Trophoblast cell (in vitro differentiated cells and primary cell): ENCODE results near the gene POU2AF2.

Experiments
- DNase-seq, 2 donors: peaks; one replicate each; pipeline ENCODE4 v3.0.0-alpha.2; 2016
- H2AFZ ChIP-seq: 2 replicates; pipeline ENCODE4 v1.6.1; 2013; ENCODE audit warnings: low read length, moderate library complexity, mild to moderate bottlenecking; ENCODE audit not compliant: insufficient read depth, poor library complexity
- H2AK5ac ChIP-seq: 2 replicates; pipeline ENCODE4 v1.6.1; 2013; ENCODE audit warnings: mild to moderate bottlenecking, low read length
- H2BK120ac ChIP-seq: 2 replicates; pipeline ENCODE4 v1.6.1; 2013; ENCODE audit warnings: low read length, mild to moderate bottlenecking, moderate library complexity; ENCODE audit not compliant: insufficient read depth, poor library complexity
- H2BK12ac ChIP-seq: 2 replicates; pipeline ENCODE4 v1.6.1; 2013; ENCODE audit warnings: mild to moderate bottlenecking, low read length, moderate library complexity
- H2BK5ac ChIP-seq: 2 replicates; pipeline ENCODE4 v1.6.1; 2013; ENCODE audit warnings: low read length, low read depth, moderate library complexity, mild to moderate bottlenecking; ENCODE audit not compliant: poor library complexity
- H3K14ac ChIP-seq: 2 replicates; pipeline ENCODE4 v1.6.1; 2013; ENCODE audit warnings: mild to moderate bottlenecking, low read length
- H3K18ac ChIP-seq: 2 replicates; pipeline ENCODE4 v1.6.1; 2013; ENCODE audit warnings: mild to moderate bottlenecking, low read length
- H3K23ac ChIP-seq: 2 replicates; pipeline ENCODE4 v1.6.1; 2013; ENCODE audit warnings: low read length
- H3K27ac ChIP-seq: 2 replicates; pipeline ENCODE4 v1.5.1; 2013; ENCODE audit warnings: low read depth, mild to moderate bottlenecking, inconsistent platforms, low read length, moderate library complexity
- H3K27me3 ChIP-seq: 2 replicates; pipeline ENCODE4 v1.6.1; 2013; ENCODE audit warnings: inconsistent platforms, mild to moderate bottlenecking, low read length, moderate library complexity; ENCODE audit not compliant: insufficient read depth
- H3K36me3 ChIP-seq, 2 experiments: 1 replicate in 1 of 2; 2 replicates in 1 of 2; pipeline ENCODE4 v1.6.1; 2013; ENCODE audit warnings: low read length in 2 of 2, mild to moderate bottlenecking in 2 of 2, moderate library complexity in 1 of 2; ENCODE audit not compliant: insufficient read depth in 2 of 2, control insufficient read depth in 1 of 2
- H3K4ac ChIP-seq: 2 replicates; pipeline ENCODE4 v1.6.1; 2013; ENCODE audit warnings: low read depth, mild to moderate bottlenecking, low read length, moderate library complexity
- H3K4me1 ChIP-seq, 2 experiments: 1 replicate in 1 of 2; 2 replicates in 1 of 2; pipeline ENCODE4 v1.6.1; 2013; ENCODE audit warnings: low read length in 2 of 2, mild to moderate bottlenecking in 2 of 2, moderate library complexity in 1 of 2; ENCODE audit not compliant: insufficient read depth in 2 of 2, control insufficient read depth in 1 of 2
- H3K4me2 ChIP-seq: 2 replicates; pipeline ENCODE4 v1.6.1; 2013; ENCODE audit warnings: inconsistent platforms, mild to moderate bottlenecking, low read length, moderate library complexity
- H3K4me3 ChIP-seq: 2 replicates; pipeline ENCODE4 v1.5.1; 2013; ENCODE audit warnings: mild to moderate bottlenecking, low read depth, low read length, inconsistent platforms
- H3K79me1 ChIP-seq: one replicate; pipeline ENCODE4 v1.6.1; 2013; ENCODE audit warnings: low read length
- H3K79me2 ChIP-seq: 2 replicates; pipeline ENCODE4 v1.6.1; 2013; ENCODE audit warnings: low read length, mild to moderate bottlenecking; ENCODE audit not compliant: control insufficient read depth, insufficient read depth, poor library complexity
- H3K9ac ChIP-seq: 2 replicates; pipeline ENCODE4 v1.6.1; 2013; ENCODE audit warnings: mild to moderate bottlenecking, low read length
- H3K9me3 ChIP-seq: 2 replicates; pipeline ENCODE4 v1.6.1; 2013; ENCODE audit warnings: low read depth, mild to moderate bottlenecking, control low read depth, inconsistent platforms, low read length; ENCODE audit not compliant: insufficient read depth
- H4K12ac ChIP-seq: 2 replicates; pipeline ENCODE4 v1.6.1; 2013; ENCODE audit warnings: low read depth, mild to moderate bottlenecking, low read length, moderate library complexity
- H4K8ac ChIP-seq: 2 replicates; pipeline ENCODE4 v1.6.1; 2013; ENCODE audit warnings: low read depth, mild to moderate bottlenecking, low read length, moderate library complexity
- H4K91ac ChIP-seq: one replicate; pipeline ENCODE4 v1.6.1; 2013; ENCODE audit warnings: low read depth, mild to moderate bottlenecking, low read length, moderate library complexity
- WGBS: extraction: QIAGEN DNeasy Blood & Tissue Kit; methylation state at CpG from one replicate; pipeline ENCODE4 v1.1.7; 2013; ENCODE audit warnings: missing lambda C conversion rate; ENCODE audit not compliant: insufficient read length, insufficient coverage; ENCODE audit errors: extremely low coverage; 5-methylcytosine and 5-hydroxymethylcytosine counted together

Gene POU2AF2

DNA sequence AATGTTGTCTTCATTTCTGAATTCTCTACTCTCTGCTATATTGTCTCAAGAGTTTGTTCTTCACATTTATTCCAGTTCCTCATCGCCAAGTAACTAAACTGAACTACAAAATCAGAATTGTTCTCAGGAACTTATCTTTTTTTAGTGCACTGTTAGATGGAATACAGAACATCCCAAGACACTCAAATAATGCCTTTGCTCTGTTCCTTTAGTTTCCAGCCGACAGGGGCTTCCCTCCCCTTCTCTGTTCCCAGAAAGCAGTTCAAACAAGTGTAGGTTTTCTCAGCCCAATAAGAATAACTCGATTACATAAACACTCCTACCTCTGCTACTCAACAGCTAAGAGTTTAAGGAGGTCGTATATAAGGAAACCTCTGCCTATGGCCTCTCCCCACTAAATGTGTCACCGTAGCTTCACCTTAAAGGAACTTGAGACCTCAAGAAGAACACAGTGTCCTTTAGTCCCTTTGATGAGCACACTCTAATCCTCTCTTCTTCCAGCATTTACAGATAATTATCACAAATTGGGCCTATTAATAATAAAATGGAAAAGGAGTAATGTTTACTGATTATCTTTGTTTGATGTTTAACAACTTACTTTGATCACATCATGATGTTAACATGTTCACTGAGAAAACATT lies 59.8 kb downstream of the POU2AF2 start:
- Histone ChIP-seq H3K9me3 (peaks cover 1% of the 10 kb centered on the region), H2BK12ac (no peak overlapping the region), H4K8ac (no peak overlapping the region), H3K9ac (no peak overlapping the region), H3K79me1 (peaks cover 5% of the 10 kb centered on the region), H3K36me3 (no peaks in the 10 kb centered on the region), H3K27me3 (no peaks in the 10 kb centered on the region), H3K79me2 (no peaks in the 10 kb centered on the region), H2BK5ac (no peak overlapping the region), H3K4me2 (no peak overlapping the region), H3K4ac (no peak overlapping the region), H2AFZ (no peak overlapping the region), H3K14ac (no peak overlapping the region), H3K4me3 (no peak overlapping the region), H4K91ac (no peak overlapping the region), H3K27ac (no peak overlapping the region), H4K12ac (no peak overlapping the region), H2AK5ac (no peak overlapping the region), H3K4me1 (no peaks in the 10 kb centered on the region), H3K18ac (no peak overlapping the region), H3K23ac (no peak overlapping the region), H2BK120ac (no peak overlapping the region)
- WGBS = no CpG with 5 or more reads among the region's 5 CpGs
- no peak for DNase-seq

DNA sequence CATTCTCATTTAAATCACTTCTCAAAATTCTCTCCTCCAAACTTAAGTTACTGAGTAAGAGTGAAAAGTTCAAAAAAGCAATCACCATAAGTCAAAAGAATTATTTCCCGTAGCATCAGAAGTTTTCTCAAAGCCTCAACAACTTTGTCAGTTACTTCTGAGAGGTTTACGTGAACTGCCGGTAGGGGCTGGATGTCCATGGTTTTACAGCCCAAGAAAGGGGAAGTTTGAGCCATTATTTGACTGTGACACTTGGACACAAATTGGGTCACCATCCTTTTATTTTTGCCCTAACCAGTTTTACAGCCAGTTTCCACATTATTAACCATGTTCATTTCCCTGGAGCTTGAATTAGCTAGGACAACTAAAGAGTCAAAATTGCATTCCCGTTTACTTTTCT lies 60.4 kb downstream of the POU2AF2 start:
- Histone ChIP-seq H3K27ac (no peak overlapping the region), H4K12ac (no peak overlapping the region), H3K27me3 (no peaks in the 10 kb centered on the region), H2AFZ (no peak overlapping the region), H2BK120ac (no peak overlapping the region), H3K23ac (no peak overlapping the region), H3K4me1 (no peaks in the 10 kb centered on the region), H3K36me3 (no peaks in the 10 kb centered on the region), H2BK5ac (no peak overlapping the region), H3K9ac (no peak overlapping the region), H3K79me2 (no peaks in the 10 kb centered on the region), H3K4me2 (no peak overlapping the region), H4K91ac (no peak overlapping the region), H3K14ac (no peak overlapping the region), H3K9me3 (peaks cover 1% of the 10 kb centered on the region), H3K4ac (no peak overlapping the region), H3K79me1 (peaks cover 2% of the 10 kb centered on the region), H3K4me3 (no peak overlapping the region), H2BK12ac (no peak overlapping the region), H2AK5ac (no peak overlapping the region), H3K18ac (no peak overlapping the region), H4K8ac (no peak overlapping the region)
- no CpG with 5 or more reads among the region's 4 CpGs for WGBS
- no peak for DNase-seq

DNA sequence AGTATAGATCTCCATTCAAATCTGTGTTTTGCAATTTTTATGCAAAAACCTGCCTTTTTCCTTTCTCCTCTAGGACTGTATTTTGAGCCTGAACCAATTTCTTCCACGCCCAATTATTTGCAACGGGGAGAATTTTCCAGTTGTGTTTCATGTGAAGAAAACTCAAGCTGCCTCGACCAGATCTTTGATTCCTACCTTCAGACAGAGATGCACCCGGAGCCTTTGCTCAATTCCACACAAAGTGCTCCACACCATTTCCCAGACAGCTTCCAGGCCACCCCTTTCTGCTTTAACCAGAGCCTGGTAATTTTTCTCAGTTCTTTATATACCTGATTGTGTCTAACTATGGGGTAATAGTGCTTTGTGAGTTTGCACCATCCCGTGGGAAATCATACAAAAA lies 60.8 kb downstream of the POU2AF2 start:
- H2AK5ac ChIP-seq = no peak overlapping the region
- no peak overlapping the region for H3K9ac ChIP-seq
- no peaks in the 10 kb centered on the region for H3K27me3 ChIP-seq
- peaks cover 1% of the 10 kb centered on the region for H3K9me3 ChIP-seq
- H3K27ac ChIP-seq = no peak overlapping the region
- no peak overlapping the region for H4K8ac ChIP-seq
- no peak overlapping the region for H3K4me3 ChIP-seq
- no peak overlapping the region for H4K12ac ChIP-seq
- no peaks in the 10 kb centered on the region for H3K36me3 ChIP-seq
- no peak overlapping the region for H3K23ac ChIP-seq
- no peak for DNase-seq
- H2BK120ac ChIP-seq = no peak overlapping the region
- no peak overlapping the region for H3K4ac ChIP-seq
- WGBS = no CpG with 5 or more reads among the region's 5 CpGs
- H3K18ac ChIP-seq = no peak overlapping the region
- no peaks in the 10 kb centered on the region for H3K4me1 ChIP-seq
- H3K4me2 ChIP-seq = no peak overlapping the region
- no peak overlapping the region for H3K14ac ChIP-seq
- no peak overlapping the region for H4K91ac ChIP-seq
- no peak overlapping the region for H2AFZ ChIP-seq
- no peak overlapping the region for H2BK5ac ChIP-seq
- H3K79me1 ChIP-seq = peaks cover 2% of the 10 kb centered on the region
- no peak overlapping the region for H2BK12ac ChIP-seq
- no peaks in the 10 kb centered on the region for H3K79me2 ChIP-seq

DNA sequence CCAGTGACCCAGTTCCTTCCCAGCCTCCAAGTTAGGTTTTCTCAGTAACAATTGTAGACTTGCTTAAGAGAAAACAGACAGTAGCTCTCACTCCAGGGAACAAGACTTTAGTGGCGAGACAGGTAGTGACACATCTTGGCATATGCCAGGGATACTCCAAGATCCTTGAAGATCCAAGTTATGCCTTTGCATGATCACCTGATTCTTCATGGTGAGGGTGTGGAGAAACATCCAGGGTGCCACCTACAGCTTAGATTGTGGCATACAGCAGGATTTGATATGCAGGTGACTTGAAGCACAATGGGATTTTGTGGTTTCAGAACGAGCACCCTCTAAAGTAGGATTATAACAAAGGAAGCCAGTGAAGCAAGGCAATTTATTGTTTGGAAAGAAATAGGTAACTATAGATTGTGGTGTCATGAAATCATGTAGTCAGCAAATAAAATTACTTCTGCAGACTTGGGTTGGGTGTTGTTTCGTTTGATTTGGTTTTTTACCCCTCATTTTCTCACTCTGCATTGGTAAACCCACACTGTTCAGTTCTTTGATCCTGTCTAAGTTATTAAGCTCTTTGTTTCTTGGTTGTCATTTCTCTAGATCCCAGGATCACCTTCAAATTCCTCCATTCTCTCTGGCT lies 62.1 kb downstream of the POU2AF2 start:
- H4K12ac ChIP-seq = no peak overlapping the region
- H3K4ac ChIP-seq = no peak overlapping the region
- H3K79me1 ChIP-seq = peaks cover 2% of the 10 kb centered on the region
- no peaks in the 10 kb centered on the region for H3K36me3 ChIP-seq
- no peak overlapping the region for H2BK5ac ChIP-seq
- no peak overlapping the region for H3K23ac ChIP-seq
- H2BK12ac ChIP-seq = no peak overlapping the region
- H3K18ac ChIP-seq = no peak overlapping the region
- no peak overlapping the region for H4K8ac ChIP-seq
- WGBS = no CpG with 5 or more reads among the region's 3 CpGs
- H2AK5ac ChIP-seq = no peak overlapping the region
- H3K9ac ChIP-seq = peak overlapping the region; percentile 56
- no peak overlapping the region for H3K4me2 ChIP-seq
- no peak overlapping the region for H2AFZ ChIP-seq
- H3K27me3 ChIP-seq = no peaks in the 10 kb centered on the region
- no peak overlapping the region for H3K27ac ChIP-seq
- H3K79me2 ChIP-seq = no peaks in the 10 kb centered on the region
- no peak for DNase-seq
- H3K9me3 ChIP-seq = peaks cover 1% of the 10 kb centered on the region
- no peak overlapping the region for H4K91ac ChIP-seq
- H3K4me1 ChIP-seq = no peaks in the 10 kb centered on the region
- no peak overlapping the region for H3K14ac ChIP-seq
- no peak overlapping the region for H3K4me3 ChIP-seq
- no peak overlapping the region for H2BK120ac ChIP-seq
